CD4-positive, alpha-beta T cell treated with Interleukin-15 for 1 hour (primary cell): ENCODE data around the gene MAPKAP1.
"Not testable (repeated sequence)": the region's sequence is repeated elsewhere in the genome, so short reads cannot be mapped to it uniquely, and the experiment has no call there.

Experiments
- DNase-seq: peaks from one replicate; pipeline ENCODE4 v3.0.0-alpha.2; 2020

Gene MAPKAP1

DNA sequence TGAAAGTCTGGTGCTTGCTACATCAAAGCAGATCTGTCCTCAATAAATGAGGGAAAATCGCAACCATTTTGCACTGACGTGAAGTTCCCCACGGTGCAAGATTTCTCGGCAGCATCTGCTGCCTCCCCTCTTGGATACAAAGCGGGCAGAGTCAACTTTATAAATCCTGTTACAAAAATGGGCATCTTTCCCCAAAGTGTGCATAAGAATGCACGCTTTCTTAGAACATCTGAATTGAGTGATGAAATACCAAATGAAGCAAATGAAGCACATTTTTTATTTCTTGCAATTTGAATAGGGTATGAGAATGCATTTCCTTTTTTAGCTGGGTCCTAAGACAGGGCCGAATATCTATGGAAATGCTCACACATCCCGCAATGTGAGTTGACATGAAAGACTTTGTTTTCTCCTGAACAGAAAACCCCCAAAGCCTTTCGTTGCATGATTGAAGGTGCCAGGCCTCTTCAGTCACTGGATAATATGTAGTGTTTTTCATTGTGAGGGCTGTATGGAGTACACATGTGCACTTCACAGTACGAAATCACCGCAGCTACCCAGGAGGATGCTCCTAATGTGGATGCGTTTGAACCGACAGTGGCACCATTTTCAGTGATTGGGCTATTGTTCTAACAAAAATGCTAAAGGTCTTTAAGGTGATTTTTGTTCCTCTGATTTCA is 19.6 kb upstream of the MAPKAP1 start:
- no peak for DNase-seq

- no peak for DNase-seq
Measured at GRCh38 chr9:125707472-125707804, 430 bp upstream of the MAPKAP1 start.

DNA sequence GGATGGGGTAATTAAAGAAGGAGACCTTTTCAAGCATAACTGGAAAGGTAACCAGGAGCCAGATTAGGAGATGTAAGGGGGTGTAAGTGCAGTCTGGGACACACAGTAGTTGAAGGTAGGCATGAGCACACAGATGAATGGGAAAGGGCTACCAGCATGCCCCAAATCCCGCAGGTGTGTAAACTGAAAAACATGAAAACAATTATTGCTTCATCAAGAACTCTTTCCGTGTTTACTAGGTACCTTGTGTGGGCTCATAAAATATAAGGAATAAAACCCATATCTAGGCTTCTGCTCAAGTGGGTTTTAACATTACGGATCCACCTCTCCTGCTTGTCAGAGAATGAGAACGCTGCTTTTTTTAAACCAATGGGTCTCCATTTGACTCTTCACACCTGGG is 1.1 kb downstream of the MAPKAP1 start:
- no peak for DNase-seq

DNA sequence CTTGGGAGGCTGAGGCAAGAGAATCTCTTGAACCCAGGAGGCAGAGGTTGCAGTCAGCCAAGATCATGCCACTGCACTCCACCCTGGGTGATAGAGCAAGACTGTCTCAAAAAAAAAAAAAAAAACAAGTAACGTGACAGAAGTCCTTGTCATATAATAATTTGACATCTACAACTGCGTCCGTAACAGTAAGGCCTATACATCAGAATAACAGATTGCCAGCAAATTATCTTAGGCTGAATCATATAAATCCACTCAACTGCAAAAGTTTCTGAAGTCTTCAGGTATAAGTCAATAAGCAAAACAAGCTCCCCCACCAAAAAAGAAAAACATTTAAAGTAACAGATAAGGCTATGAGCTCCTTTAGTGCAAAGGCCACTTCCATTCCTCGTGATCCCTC is 3.3 kb downstream of the MAPKAP1 start:
- no peak for DNase-seq

DNA sequence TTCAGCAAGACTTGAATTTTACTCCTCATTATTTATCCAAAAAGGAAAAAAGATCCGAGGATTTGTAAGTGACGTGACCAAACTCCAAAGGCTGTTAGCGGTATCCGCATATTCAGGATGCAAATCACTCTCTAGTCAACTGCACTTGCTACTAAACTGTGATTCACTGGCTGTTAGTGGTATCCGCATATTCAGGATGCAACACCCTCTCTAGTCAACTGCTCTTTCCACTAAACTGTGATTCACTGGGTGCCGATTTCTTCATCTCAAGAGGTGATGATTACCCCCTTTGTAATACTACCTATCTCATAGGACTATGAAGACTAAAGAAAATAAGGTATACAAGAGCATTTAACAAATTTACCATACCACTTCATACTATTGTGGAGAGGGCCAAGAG is 5.7 kb downstream of the MAPKAP1 start:
- no peak for DNase-seq

- DNase-seq: no peak
Measured at GRCh38 chr9:125700791-125701190, 6.2 kb downstream of the MAPKAP1 start.

- DNase-seq: no peak
Measured at GRCh38 chr9:125699870-125700269, 7.1 kb downstream of the MAPKAP1 start.

DNA sequence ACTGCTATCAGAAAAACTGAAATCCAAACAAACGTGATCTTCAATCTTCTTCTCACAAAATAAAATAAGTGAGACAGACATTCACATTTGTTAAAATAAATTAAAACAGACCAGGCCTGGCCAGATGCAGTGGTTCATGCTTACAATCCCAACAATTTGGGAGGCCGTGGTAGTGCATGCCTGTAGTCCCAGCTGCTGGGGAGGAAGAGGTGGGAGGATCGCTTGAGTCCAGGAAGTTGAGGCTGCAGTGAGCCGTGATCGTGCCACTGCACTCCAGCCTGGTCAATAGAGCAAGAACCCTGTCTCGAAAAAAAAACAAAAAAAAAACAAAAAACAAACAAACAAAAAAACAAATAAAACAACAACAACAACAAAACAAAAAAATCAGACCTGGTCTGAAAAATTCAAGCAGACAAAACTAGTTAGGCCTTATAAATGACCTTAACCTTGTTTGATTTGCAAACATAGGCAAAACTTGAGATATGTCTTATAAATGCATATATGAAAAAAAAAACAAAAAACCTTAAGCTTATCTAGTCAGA is 10.8 kb downstream of the MAPKAP1 start:
- no peak for DNase-seq

GRCh38 chr9:125695548-125695947 is 11.5 kb downstream of the MAPKAP1 start:
- not testable (repeated sequence) for DNase-seq

DNA sequence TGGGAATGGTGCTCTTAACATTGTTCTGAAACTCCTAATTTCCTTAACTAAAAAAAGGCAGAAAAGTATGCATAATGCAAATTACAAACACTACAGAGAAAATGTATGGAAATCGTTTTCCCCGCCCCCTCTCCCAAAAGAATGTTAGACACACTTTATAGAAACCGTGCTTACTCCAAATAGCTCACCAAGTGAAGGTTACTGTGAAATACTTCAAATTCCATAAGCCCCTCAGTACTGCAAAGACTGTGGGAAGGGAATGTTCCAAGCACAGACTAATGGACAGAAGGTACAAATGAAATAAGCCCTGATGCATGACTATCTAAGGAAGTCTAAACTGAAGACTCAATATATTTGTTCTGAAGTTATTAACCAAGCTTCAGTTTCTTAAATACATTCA is 12.5 kb downstream of the MAPKAP1 start:
- no peak for DNase-seq

DNA sequence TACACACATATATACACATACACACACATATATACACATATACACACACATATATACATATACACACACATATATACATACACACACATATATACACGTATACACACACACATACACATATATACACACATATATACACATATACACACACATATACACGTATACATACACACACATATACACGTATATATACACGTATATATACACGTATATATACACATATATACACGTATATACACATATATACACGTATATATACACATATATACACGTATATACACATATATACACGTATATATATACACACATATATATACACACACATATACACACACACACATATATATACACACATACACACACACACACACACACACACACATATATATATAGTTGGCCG is 13.5 kb downstream of the MAPKAP1 start:
- not testable (repeated sequence) for DNase-seq

GRCh38 chr9:125691869-125692268 is 15.1 kb downstream of the MAPKAP1 start:
- no peak for DNase-seq

DNA sequence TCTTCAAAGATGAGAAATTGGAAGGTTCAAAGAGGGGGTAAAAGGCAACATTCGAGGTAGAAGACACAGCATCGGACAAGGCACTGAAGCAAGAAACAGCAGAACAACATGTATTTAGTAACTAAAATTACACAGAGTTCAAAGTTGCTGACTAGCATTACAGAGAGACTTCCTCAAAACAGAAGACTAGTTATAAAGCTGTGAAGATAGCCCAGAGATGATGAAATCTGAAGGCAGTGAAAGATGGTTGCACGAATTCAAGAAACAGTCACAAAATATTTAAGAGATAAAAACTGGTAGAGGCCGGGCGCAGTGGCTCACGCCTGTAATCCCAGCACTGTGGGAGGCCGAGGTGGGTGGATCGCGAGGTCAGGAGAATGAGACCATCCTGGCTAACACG is 16.3 kb downstream of the MAPKAP1 start:
- DNase-seq: no peak

DNA sequence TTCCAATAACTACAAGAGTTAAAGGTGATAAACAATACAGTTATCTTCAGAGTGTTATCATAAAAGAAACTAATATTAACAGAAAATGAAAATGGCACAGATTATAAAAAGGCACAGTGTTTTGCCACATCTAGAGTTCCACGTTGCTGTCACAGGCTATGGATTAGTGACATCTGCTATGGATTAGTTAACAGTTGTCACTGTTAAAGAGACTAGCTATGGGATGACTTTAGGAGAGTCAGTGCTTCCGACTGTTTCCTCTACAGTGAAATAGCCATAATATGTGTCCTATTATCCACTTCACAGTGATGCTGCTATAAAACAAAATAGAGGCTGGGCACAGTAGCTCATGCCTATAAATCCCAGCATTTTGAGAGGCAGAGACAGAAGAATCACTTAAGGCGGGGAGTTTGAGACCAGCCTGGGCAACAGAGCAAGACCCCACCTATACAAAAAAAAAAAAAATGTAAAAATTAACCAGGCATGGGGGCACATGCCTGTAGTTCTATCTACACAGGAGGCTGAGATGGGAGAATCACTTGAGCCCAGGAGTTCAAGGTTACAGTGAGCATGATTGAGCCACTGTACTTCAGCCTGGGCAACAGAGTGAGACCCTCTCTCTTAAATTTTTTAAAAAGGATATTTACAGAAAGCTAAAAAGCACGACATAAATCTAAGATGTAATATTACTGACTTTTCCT is 19.7 kb downstream of the MAPKAP1 start:
- DNase-seq: no peak

DNA sequence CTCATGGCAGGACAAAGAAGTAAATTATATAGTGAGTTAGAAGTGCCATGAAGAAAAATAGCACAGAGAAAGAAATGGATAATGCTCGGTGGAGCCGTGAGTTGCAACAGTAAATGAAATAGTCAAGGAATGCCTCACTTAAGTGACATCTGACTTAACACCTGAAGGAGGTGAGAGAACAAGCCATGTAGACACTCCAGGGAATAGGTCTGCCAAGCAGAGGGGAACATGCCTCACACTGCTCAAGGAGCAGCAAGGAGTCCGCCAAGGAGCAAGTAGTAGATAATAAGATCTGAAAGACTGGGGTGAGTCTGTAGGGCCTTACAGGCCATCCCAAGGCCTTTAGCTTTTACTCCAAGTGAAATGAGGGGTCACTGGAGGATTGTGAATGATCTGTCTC is 21.8 kb downstream of the MAPKAP1 start:
- no peak for DNase-seq

DNA sequence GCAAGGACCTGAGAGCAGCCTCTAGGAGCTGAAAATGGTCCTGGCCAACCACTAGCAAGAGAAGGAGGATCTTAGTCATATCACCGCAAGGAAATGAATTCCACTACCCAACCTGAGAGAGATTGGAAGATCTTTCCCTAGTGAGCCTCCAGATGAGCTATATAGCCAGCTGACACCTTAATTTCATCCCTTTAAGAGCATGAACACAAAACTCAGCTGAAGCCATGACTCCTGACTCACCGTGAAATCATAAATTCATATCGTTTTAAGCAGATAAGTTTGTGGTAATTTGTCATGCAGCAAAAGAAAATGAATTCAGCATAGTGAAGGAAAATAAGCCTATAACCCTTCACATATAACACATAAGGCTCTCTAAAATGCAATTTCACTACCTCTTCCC is 23.5 kb downstream of the MAPKAP1 start:
- no peak for DNase-seq

- no peak for DNase-seq
Measured at GRCh38 chr9:125682340-125682739, 24.7 kb downstream of the MAPKAP1 start.

DNA sequence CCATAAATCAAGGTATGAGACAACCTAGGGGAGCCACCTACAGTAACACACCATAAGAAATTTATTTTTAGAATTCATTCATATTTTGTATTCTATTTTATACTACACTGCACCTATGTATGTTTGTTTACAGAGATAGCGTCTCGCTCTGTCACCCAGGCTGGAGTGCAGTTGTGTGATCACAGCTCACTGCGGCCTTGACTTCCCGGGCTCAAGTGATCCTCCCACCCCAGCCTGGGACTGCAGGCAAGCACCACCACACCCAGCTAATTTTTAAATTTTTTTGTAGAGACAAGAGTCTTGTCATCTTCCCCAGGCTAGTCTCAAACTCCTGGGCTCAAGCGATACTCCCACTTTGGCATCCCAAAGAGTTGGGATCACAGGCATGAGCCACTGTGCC is 25.4 kb downstream of the MAPKAP1 start:
- DNase-seq: no peak

GRCh38 chr9:125681086-125681622 is 25.9 kb downstream of the MAPKAP1 start:
- DNase-seq: no peak

GRCh38 chr9:125680445-125680844 is 26.6 kb downstream of the MAPKAP1 start:
- DNase-seq: no peak

- DNase-seq: no peak
Measured at GRCh38 chr9:125679597-125680189, 27.3 kb downstream of the MAPKAP1 start.

DNA sequence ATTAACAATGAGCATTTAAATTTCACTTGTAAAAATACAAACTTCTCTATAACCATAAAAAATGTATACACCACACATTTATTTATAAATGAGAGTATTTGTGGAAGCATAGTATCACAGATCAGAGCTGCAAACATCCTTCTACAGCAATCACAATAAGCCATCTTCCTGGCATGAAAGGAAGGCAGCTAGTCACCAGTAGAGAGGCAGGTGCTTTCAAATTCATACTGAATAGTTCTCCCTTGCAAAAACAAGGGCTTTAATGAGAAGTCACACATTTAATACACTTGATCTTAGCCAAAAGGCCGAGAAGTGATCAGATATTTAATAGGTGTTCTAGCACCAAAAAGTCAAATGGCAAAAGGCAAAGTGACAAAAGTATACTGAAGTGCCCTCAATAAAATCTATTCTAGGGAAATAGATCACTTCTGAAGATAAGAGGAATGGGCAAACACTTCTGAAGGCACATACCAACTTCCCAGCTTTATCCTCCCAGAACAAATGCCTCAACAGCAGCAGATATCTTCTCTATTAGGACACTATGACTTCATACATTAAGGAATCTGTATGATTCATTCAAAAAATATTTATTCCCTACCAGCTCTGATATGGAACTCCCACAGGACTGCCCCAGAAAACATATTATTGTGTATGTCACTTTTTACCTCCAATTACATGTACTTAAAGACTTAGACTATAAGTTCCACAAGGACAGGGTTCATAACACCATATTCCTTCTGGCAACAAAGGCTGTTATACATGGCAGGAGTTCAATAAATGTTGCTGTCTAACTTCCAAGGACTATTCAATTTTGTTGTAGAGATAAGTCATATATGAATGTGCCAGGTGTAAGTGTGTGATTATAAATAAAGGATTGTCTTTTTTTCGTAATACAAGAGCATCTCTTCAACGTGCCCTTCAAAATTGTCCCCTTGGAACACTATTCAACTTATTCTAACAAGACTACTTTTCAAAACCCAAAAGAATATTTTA is 31.7 kb downstream of the MAPKAP1 start:
- no peak for DNase-seq

DNA sequence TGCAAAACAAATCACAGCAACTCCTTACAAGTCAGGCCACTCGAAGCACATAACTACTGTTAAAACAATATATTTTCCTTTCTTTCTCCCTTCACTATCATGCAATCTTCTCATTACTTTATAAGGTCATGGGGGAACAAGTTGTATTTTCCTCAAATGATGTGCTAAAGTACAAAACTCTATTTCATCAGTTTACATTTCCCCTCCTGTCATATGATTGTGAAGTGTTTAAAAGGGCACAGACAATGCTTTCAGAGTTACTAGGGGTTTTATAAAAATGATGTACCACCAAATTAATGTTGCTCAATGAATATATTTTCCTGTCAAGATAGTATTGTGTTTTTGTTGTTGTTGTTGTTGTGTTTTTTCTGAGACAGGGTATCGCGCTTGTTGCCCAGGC is 34.1 kb downstream of the MAPKAP1 start:
- DNase-seq: no peak
